HEK293 (cell line): ENCODE measurements around the gene GTF2F2.

Experiments used
- CTCF ChIA-PET: fragments of 350-600 bp; formaldehyde crosslinking; extraction: SDS; loops from one replicate; lab custom pipeline; 2021; ENCODE audit warnings: antibody characterized with exemption; lab: Yijun Ruan, JAX
- POLR2A ChIA-PET: fragments of 300-600 bp; formaldehyde crosslinking; extraction: SDS; loops from one replicate; lab custom pipeline; 2020; ENCODE audit warnings: antibody characterized with exemption, inconsistent platforms; lab: Yijun Ruan, JAX
- H3K27ac ChIP-seq: fragments of 200-500 bp; sonication (Bioruptor generic); 2 replicates; pipeline ENCODE4 v1.5.1; 2014; ENCODE audit warnings: low read depth, low read length, control low read depth, inconsistent platforms; ENCODE audit errors: extremely low read depth
- H3K36me3 ChIP-seq, 2 experiments: fragments of 200-500 bp in 1 of 2; sonication (Bioruptor generic) in 1 of 2; 1 replicate in 1 of 2; 2 replicates in 1 of 2; pipeline ENCODE4 v1.5.1; 2014 to 2017; ENCODE audit warnings: inconsistent platforms in 2 of 2, low read length in 2 of 2; ENCODE audit not compliant: control insufficient read depth in 2 of 2, insufficient read depth in 1 of 2
- H3K4me1 ChIP-seq: fragments of 200-500 bp; sonication (Bioruptor generic); 2 replicates; pipeline ENCODE4 v1.5.1; 2014; ENCODE audit warnings: mild to moderate bottlenecking, low read length, inconsistent platforms; ENCODE audit not compliant: control insufficient read depth, insufficient read depth
- H3K4me3 ChIP-seq: 2 replicates; pipeline ENCODE4 v1.5.1; 2011; ENCODE audit warnings: low read depth, mild to moderate bottlenecking, control low read depth, low read length, moderate library complexity
- H3K9me3 ChIP-seq: fragments of 200-500 bp; sonication (Bioruptor generic); 2 replicates; pipeline ENCODE4 v1.5.1; 2014; ENCODE audit warnings: low read depth, low read length, inconsistent platforms; ENCODE audit not compliant: control insufficient read depth, insufficient read depth
- GLI4 ChIP-seq: fragments of 450-650 bp; formaldehyde crosslinking; IDR thresholded peaks from 2 replicates; pipeline ENCODE4 v1.5.1; 2016; ENCODE audit warnings: missing biosample characterization, missing genetic modification characterization
- IKZF3 ChIP-seq: fragments of 450-650 bp; IDR thresholded peaks from 2 replicates; pipeline ENCODE4 v1.5.0; 2018; ENCODE audit warnings: missing biosample characterization, mild to moderate bottlenecking, missing genetic modification characterization, moderate library complexity
- KLF7 ChIP-seq: fragments of 450-650 bp; formaldehyde crosslinking; IDR thresholded peaks from 2 replicates; pipeline ENCODE4 v1.5.1; 2016; ENCODE audit warnings: missing biosample characterization, missing genetic modification characterization, borderline replicate concordance
- OSR2 ChIP-seq: fragments of 450-650 bp; formaldehyde crosslinking; IDR thresholded peaks from 2 replicates; pipeline ENCODE4 v1.5.1; 2016; ENCODE audit warnings: missing biosample characterization, missing genetic modification characterization
- SCRT1 ChIP-seq: fragments of 450-650 bp; formaldehyde crosslinking; IDR thresholded peaks from 2 replicates; pipeline ENCODE4 v1.5.1; 2016; ENCODE audit warnings: missing biosample characterization, missing genetic modification characterization, borderline replicate concordance
- ZNF112 ChIP-seq: fragments of 450-650 bp; formaldehyde crosslinking; IDR thresholded peaks from 2 replicates; pipeline ENCODE4 v1.5.0; 2017; ENCODE audit warnings: missing biosample characterization, missing genetic modification characterization
- ZNF133 ChIP-seq: fragments of 450-650 bp; formaldehyde crosslinking; IDR thresholded peaks from 2 replicates; pipeline ENCODE4 v1.5.1; 2016; ENCODE audit warnings: missing biosample characterization, missing genetic modification characterization
- ZNF146 ChIP-seq: fragments of 450-650 bp; formaldehyde crosslinking; IDR thresholded peaks from 2 replicates; pipeline ENCODE4 v1.5.1; 2016; ENCODE audit warnings: missing biosample characterization, missing genetic modification characterization
- ZNF174 ChIP-seq: fragments of 450-650 bp; formaldehyde crosslinking; IDR thresholded peaks from 2 replicates; pipeline ENCODE4 v1.5.0; 2017; ENCODE audit warnings: missing biosample characterization, mild to moderate bottlenecking, missing genetic modification characterization
- ZNF223 ChIP-seq: fragments of 450-650 bp; formaldehyde crosslinking; IDR thresholded peaks from 2 replicates; pipeline ENCODE4 v1.5.1; 2016; ENCODE audit warnings: missing biosample characterization, missing genetic modification characterization
- ZNF239 ChIP-seq: fragments of 450-650 bp; formaldehyde crosslinking; IDR thresholded peaks from 2 replicates; pipeline ENCODE4 v1.5.1; 2016; ENCODE audit warnings: missing biosample characterization, missing genetic modification characterization
- ZNF24 ChIP-seq: fragments of 450-650 bp; formaldehyde crosslinking; IDR thresholded peaks from 2 replicates; pipeline ENCODE4 v1.5.1; 2016; ENCODE audit warnings: missing biosample characterization, missing genetic modification characterization
- ZNF248 ChIP-seq: fragments of 450-650 bp; formaldehyde crosslinking; IDR thresholded peaks from 2 replicates; pipeline ENCODE4 v1.5.1; 2017; ENCODE audit warnings: missing biosample characterization, missing genetic modification characterization
- ZNF266 ChIP-seq: fragments of 450-650 bp; formaldehyde crosslinking; IDR thresholded peaks from 2 replicates; pipeline ENCODE4 v1.5.1; 2016; ENCODE audit warnings: missing biosample characterization, missing genetic modification characterization, low read depth
- ZNF501 ChIP-seq: fragments of 450-650 bp; formaldehyde crosslinking; IDR thresholded peaks from 2 replicates; pipeline ENCODE4 v1.5.1; 2016; ENCODE audit warnings: missing biosample characterization, missing genetic modification characterization
- ZNF529 ChIP-seq: fragments of 450-650 bp; formaldehyde crosslinking; IDR thresholded peaks from 2 replicates; pipeline ENCODE4 v1.5.1; 2017; ENCODE audit warnings: missing genetic modification characterization, missing biosample characterization; ENCODE audit not compliant: insufficient replicate concordance
- ZNF530 ChIP-seq: fragments of 450-650 bp; formaldehyde crosslinking; IDR thresholded peaks from 2 replicates; pipeline ENCODE4 v1.5.1; 2016; ENCODE audit warnings: low read depth, missing biosample characterization, missing genetic modification characterization
- ZNF548 ChIP-seq: fragments of 450-650 bp; formaldehyde crosslinking; IDR thresholded peaks from 2 replicates; pipeline ENCODE4 v1.5.1; 2016; ENCODE audit warnings: missing biosample characterization, missing genetic modification characterization
- ZNF549 ChIP-seq: fragments of 450-650 bp; IDR thresholded peaks from 2 replicates; pipeline ENCODE4 v1.5.1; 2018; ENCODE audit warnings: missing biosample characterization, missing genetic modification characterization, mild to moderate bottlenecking, inconsistent platforms, moderate library complexity
- ZNF561 ChIP-seq: fragments of 450-650 bp; IDR thresholded peaks from 2 replicates; pipeline ENCODE4 v1.5.1; 2018; ENCODE audit warnings: missing biosample characterization, missing genetic modification characterization, borderline replicate concordance
- ZNF677 ChIP-seq: fragments of 450-650 bp; IDR thresholded peaks from 2 replicates; pipeline ENCODE4 v1.5.0; 2018; ENCODE audit warnings: missing biosample characterization, mild to moderate bottlenecking, missing genetic modification characterization, moderate library complexity
- ZNF701 ChIP-seq: fragments of 450-650 bp; formaldehyde crosslinking; IDR thresholded peaks from 2 replicates; pipeline ENCODE4 v1.5.1; 2016; ENCODE audit warnings: missing biosample characterization, missing genetic modification characterization
- ZNF785 ChIP-seq: fragments of 450-650 bp; formaldehyde crosslinking; IDR thresholded peaks from 2 replicates; pipeline ENCODE4 v1.5.1; 2016; ENCODE audit warnings: missing biosample characterization, missing genetic modification characterization
- TF ChIP-seq, protein P1 (sequence below): fragments of 450-650 bp; formaldehyde crosslinking; IDR thresholded peaks from 2 replicates; pipeline ENCODE4 v1.5.1; 2016; ENCODE audit warnings: missing biosample characterization, missing genetic modification characterization
- TF ChIP-seq, protein P2 (sequence below): IDR thresholded peaks from 2 replicates; pipeline ENCODE4 v1.6.1; 2011; ENCODE audit warnings: mild to moderate bottlenecking, low read depth, low read length, borderline replicate concordance
- TF ChIP-seq, protein P3 (sequence below): sonication (generic); formaldehyde crosslinking; IDR thresholded peaks from 2 replicates; pipeline ENCODE4 v1.8.1; 2022; ENCODE audit warnings: mild to moderate bottlenecking, moderate library complexity, missing genetic modification reagents
- TF ChIP-seq, protein P4 (sequence below): fragments of 450-650 bp; formaldehyde crosslinking; IDR thresholded peaks from 2 replicates; pipeline ENCODE4 v1.5.1; 2017; ENCODE audit warnings: missing biosample characterization, mild to moderate bottlenecking, missing genetic modification characterization, moderate library complexity

GTF2F2 gene

DNA sequence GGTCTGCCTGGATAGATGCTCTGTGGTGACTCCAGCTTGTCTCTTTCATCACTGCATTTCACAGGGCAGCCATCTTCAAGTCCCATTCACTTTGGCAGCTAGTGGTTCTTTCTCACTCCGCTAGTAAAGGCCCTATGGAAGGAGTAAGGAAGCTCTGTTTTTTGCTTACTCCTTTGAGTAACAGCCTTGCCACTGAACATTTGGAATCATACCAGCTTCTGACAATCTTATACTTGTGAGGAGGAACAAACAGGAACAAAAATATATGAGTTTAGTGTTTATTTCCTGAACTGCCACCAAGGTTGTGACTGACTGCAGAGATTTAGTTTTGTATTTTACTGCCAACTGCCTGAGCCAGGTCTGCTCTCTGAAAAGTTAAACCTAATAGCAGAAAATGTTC, 41.9 kb downstream of the GTF2F2 start:
- H3K4me3 ChIP-seq: no peak overlapping the region
- POLR2A ChIA-PET: interaction anchor here (0.9 kb wide), 1 partner anchor 17 kb away, joined by 3 read pairs; no protein-coding TSS in a partner anchor
- no peak overlapping the region for H3K27ac ChIP-seq
- no peaks in the 10 kb centered on the region; a peak in 1 of 3 replicates for H3K36me3 ChIP-seq
- H3K9me3 ChIP-seq: no peaks in the 10 kb centered on the region
- TF ChIP-seq, protein P1, sequence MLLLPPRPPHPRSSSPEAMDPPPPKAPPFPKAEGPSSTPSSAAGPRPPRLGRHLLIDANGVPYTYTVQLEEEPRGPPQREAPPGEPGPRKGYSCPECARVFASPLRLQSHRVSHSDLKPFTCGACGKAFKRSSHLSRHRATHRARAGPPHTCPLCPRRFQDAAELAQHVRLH: no peak
- TF ChIP-seq IKZF3 (tag by site-specific recombination) (no peak), ZNF223 (tag by site-specific recombination) (no peak), OSR2 (tag by site-specific recombination) (no peak), ZNF239 (no peak), ZNF677 (tag by site-specific recombination) (no peak), ZNF24 (tag by site-specific recombination) (no peak), ZNF785 (tag by site-specific recombination) (no peak), ZNF146 (tag by site-specific recombination) (no peak), ZNF501 (no peak), ZNF530 (tag by site-specific recombination) (no peak), ZNF266 (tag by site-specific recombination) (no peak), ZNF174 (tag by site-specific recombination) (no peak), KLF7 (tag by site-specific recombination) (no peak)
- TF ChIP-seq, all 188 proteins: peak for 0
- H3K4me1 ChIP-seq: peaks cover 2% of the 10 kb centered on the region; the same call in 1 of the 2 replicates
- CTCF ChIA-PET: interaction anchor here (0.6 to 1.3 kb wide), 4 partner anchors 12 to 118 kb away, joined by 3 read pairs; no protein-coding TSS in a partner anchor

DNA sequence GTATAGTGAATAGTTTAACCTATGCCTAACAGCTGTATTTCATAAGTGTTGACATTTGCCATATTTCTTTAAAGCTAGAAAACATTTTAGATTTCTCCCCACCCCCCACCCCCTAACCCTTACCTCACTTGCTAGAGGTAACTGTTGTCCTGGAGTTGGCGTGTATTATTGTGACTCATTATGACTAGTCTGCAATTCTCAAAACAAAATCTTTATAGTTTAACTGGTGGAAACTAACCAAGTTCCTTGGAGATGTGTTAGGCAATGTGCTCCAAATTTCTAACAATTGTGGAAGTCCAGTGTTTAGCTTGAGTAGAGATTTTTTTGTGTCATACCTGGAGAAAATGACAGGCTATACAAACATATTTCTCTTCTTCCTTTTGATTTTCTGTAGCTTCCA, 42.5 kb downstream of the GTF2F2 start:
- CTCF ChIA-PET: interaction anchor here (0.6 to 1.3 kb wide), 3 partner anchors 11 to 119 kb away, joined by 3 read pairs; no protein-coding TSS in a partner anchor
- Histone ChIP-seq H3K27ac (no peak overlapping the region), H3K9me3 (no peaks in the 10 kb centered on the region), H3K4me1 (peaks cover 2% of the 10 kb centered on the region; the same call in 1 of the 2 replicates), H3K36me3 (no peaks in the 10 kb centered on the region; a peak in 1 of 3 replicates), H3K4me3 (no peak overlapping the region)
- POLR2A ChIA-PET: interaction anchor here (0.9 kb wide), 1 partner anchor 16 kb away, joined by 3 read pairs; no protein-coding TSS in a partner anchor
- TF ChIP-seq ZNF548 (tag by site-specific recombination) (no peak), ZNF549 (tag by site-specific recombination) (no peak), ZNF529 (tag by site-specific recombination) (no peak), GLI4 (tag by site-specific recombination) (no peak), ZNF112 (tag by site-specific recombination) (no peak), ZNF701 (tag by site-specific recombination) (no peak), SCRT1 (tag by site-specific recombination) (no peak), OSR2 (tag by site-specific recombination) (no peak), ZNF133 (tag by site-specific recombination) (no peak), ZNF248 (no peak), ZNF561 (tag by site-specific recombination) (no peak)
- TF ChIP-seq, protein P2, sequence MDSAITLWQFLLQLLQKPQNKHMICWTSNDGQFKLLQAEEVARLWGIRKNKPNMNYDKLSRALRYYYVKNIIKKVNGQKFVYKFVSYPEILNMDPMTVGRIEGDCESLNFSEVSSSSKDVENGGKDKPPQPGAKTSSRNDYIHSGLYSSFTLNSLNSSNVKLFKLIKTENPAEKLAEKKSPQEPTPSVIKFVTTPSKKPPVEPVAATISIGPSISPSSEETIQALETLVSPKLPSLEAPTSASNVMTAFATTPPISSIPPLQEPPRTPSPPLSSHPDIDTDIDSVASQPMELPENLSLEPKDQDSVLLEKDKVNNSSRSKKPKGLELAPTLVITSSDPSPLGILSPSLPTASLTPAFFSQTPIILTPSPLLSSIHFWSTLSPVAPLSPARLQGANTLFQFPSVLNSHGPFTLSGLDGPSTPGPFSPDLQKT: no peak
- TF ChIP-seq, protein P3, sequence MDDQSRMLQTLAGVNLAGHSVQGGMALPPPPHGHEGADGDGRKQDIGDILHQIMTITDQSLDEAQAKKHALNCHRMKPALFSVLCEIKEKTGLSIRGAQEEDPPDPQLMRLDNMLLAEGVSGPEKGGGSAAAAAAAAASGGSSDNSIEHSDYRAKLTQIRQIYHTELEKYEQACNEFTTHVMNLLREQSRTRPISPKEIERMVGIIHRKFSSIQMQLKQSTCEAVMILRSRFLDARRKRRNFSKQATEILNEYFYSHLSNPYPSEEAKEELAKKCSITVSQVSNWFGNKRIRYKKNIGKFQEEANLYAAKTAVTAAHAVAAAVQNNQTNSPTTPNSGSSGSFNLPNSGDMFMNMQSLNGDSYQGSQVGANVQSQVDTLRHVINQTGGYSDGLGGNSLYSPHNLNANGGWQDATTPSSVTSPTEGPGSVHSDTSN (CRISPR knock-in tag): no peak
- TF ChIP-seq, protein P4, sequence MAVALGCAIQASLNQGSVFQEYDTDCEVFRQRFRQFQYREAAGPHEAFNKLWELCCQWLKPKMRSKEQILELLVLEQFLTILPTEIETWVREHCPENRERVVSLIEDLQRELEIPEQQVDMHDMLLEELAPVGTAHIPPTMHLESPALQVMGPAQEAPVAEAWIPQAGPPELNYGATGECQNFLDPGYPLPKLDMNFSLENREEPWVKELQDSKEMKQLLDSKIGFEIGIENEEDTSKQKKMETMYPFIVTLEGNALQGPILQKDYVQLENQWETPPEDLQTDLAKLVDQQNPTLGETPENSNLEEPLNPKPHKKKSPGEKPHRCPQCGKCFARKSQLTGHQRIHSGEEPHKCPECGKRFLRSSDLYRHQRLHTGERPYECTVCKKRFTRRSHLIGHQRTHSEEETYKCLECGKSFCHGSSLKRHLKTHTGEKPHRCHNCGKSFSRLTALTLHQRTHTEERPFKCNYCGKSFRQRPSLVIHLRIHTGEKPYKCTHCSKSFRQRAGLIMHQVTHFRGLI (tag by site-specific recombination): no peak
